Trophoblast cell (in vitro differentiated cells and primary cell): Measurements from ENCODE around the gene HECW1.

ENCODE experiments used
- DNase-seq, 2 donors: peaks; one replicate each; pipeline ENCODE4 v3.0.0-alpha.2; 2016
- H2AFZ ChIP-seq: 2 replicates; pipeline ENCODE4 v1.6.1; 2013; ENCODE audit warnings: low read length, moderate library complexity, mild to moderate bottlenecking; ENCODE audit not compliant: insufficient read depth, poor library complexity
- H2AK5ac ChIP-seq: 2 replicates; pipeline ENCODE4 v1.6.1; 2013; ENCODE audit warnings: mild to moderate bottlenecking, low read length
- H2BK120ac ChIP-seq: 2 replicates; pipeline ENCODE4 v1.6.1; 2013; ENCODE audit warnings: low read length, mild to moderate bottlenecking, moderate library complexity; ENCODE audit not compliant: insufficient read depth, poor library complexity
- H2BK12ac ChIP-seq: 2 replicates; pipeline ENCODE4 v1.6.1; 2013; ENCODE audit warnings: mild to moderate bottlenecking, low read length, moderate library complexity
- H2BK5ac ChIP-seq: 2 replicates; pipeline ENCODE4 v1.6.1; 2013; ENCODE audit warnings: low read length, low read depth, moderate library complexity, mild to moderate bottlenecking; ENCODE audit not compliant: poor library complexity
- H3K14ac ChIP-seq: 2 replicates; pipeline ENCODE4 v1.6.1; 2013; ENCODE audit warnings: mild to moderate bottlenecking, low read length
- H3K18ac ChIP-seq: 2 replicates; pipeline ENCODE4 v1.6.1; 2013; ENCODE audit warnings: mild to moderate bottlenecking, low read length
- H3K23ac ChIP-seq: 2 replicates; pipeline ENCODE4 v1.6.1; 2013; ENCODE audit warnings: low read length
- H3K27ac ChIP-seq: 2 replicates; pipeline ENCODE4 v1.5.1; 2013; ENCODE audit warnings: low read depth, mild to moderate bottlenecking, inconsistent platforms, low read length, moderate library complexity
- H3K27me3 ChIP-seq: 2 replicates; pipeline ENCODE4 v1.6.1; 2013; ENCODE audit warnings: inconsistent platforms, mild to moderate bottlenecking, low read length, moderate library complexity; ENCODE audit not compliant: insufficient read depth
- H3K36me3 ChIP-seq, 2 experiments: 1 replicate in 1 of 2; 2 replicates in 1 of 2; pipeline ENCODE4 v1.6.1; 2013; ENCODE audit warnings: low read length in 2 of 2, mild to moderate bottlenecking in 2 of 2, moderate library complexity in 1 of 2; ENCODE audit not compliant: insufficient read depth in 2 of 2, control insufficient read depth in 1 of 2
- H3K4ac ChIP-seq: 2 replicates; pipeline ENCODE4 v1.6.1; 2013; ENCODE audit warnings: low read depth, mild to moderate bottlenecking, low read length, moderate library complexity
- H3K4me1 ChIP-seq, 2 experiments: 1 replicate in 1 of 2; 2 replicates in 1 of 2; pipeline ENCODE4 v1.6.1; 2013; ENCODE audit warnings: low read length in 2 of 2, mild to moderate bottlenecking in 2 of 2, moderate library complexity in 1 of 2; ENCODE audit not compliant: insufficient read depth in 2 of 2, control insufficient read depth in 1 of 2
- H3K4me2 ChIP-seq: 2 replicates; pipeline ENCODE4 v1.6.1; 2013; ENCODE audit warnings: inconsistent platforms, mild to moderate bottlenecking, low read length, moderate library complexity
- H3K4me3 ChIP-seq: 2 replicates; pipeline ENCODE4 v1.5.1; 2013; ENCODE audit warnings: mild to moderate bottlenecking, low read depth, low read length, inconsistent platforms
- H3K79me1 ChIP-seq: one replicate; pipeline ENCODE4 v1.6.1; 2013; ENCODE audit warnings: low read length
- H3K79me2 ChIP-seq: 2 replicates; pipeline ENCODE4 v1.6.1; 2013; ENCODE audit warnings: low read length, mild to moderate bottlenecking; ENCODE audit not compliant: control insufficient read depth, insufficient read depth, poor library complexity
- H3K9ac ChIP-seq: 2 replicates; pipeline ENCODE4 v1.6.1; 2013; ENCODE audit warnings: mild to moderate bottlenecking, low read length
- H3K9me3 ChIP-seq: 2 replicates; pipeline ENCODE4 v1.6.1; 2013; ENCODE audit warnings: low read depth, mild to moderate bottlenecking, control low read depth, inconsistent platforms, low read length; ENCODE audit not compliant: insufficient read depth
- H4K12ac ChIP-seq: 2 replicates; pipeline ENCODE4 v1.6.1; 2013; ENCODE audit warnings: low read depth, mild to moderate bottlenecking, low read length, moderate library complexity
- H4K8ac ChIP-seq: 2 replicates; pipeline ENCODE4 v1.6.1; 2013; ENCODE audit warnings: low read depth, mild to moderate bottlenecking, low read length, moderate library complexity
- H4K91ac ChIP-seq: one replicate; pipeline ENCODE4 v1.6.1; 2013; ENCODE audit warnings: low read depth, mild to moderate bottlenecking, low read length, moderate library complexity
- WGBS: extraction: QIAGEN DNeasy Blood & Tissue Kit; methylation state at CpG from one replicate; pipeline ENCODE4 v1.1.7; 2013; ENCODE audit warnings: missing lambda C conversion rate; ENCODE audit not compliant: insufficient read length, insufficient coverage; ENCODE audit errors: extremely low coverage; 5-methylcytosine and 5-hydroxymethylcytosine counted together

Gene HECW1

DNA sequence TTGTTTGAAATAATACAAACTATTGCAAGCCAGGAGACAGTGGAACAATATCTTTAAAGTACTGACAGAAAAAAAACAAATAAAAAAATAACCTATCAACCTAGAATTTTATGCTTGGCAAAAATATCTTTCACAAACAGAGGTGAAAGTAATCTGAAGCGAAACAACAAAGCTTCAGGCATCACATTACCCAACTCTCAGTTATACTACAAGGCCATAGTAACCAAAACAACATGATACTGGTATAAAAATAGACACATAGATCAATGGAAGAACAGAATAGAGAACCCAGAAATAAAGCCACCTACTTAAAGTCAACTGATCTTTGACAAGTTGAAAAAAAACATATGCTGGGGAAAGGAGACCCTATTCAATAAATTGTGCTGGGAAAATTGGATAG, 26.5 kb upstream of the HECW1 start:
- H3K79me2 ChIP-seq, result no peaks in the 10 kb centered on the region

DNA sequence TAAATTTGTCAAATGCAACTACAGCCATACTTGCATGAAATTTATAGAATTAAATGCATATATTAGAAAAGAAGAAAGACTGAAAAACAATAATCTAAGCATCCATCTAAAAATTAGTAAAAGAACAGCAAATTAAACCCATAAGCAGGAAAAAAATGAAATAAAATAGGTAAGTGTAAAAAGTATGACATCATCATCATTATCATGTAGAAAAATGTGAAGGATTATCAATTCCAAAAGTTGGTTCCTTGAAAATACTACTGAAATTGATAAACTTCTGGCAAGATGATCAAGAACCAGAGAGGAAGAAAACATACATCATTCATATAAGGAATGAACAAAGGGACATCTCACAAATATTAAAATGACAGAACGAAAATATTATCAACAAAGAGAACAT, 19.6 kb upstream of the HECW1 start:
- no peak overlapping the region for H4K12ac ChIP-seq
- no peak overlapping the region for H2AK5ac ChIP-seq
- H4K91ac ChIP-seq, result no peak overlapping the region
- H3K9ac ChIP-seq, result no peak overlapping the region
- H3K4ac ChIP-seq, result no peak overlapping the region
- DNase-seq, result no peak
- H3K4me3 ChIP-seq, result no peak overlapping the region
- no peak overlapping the region for H3K27ac ChIP-seq
- H3K14ac ChIP-seq, result no peak overlapping the region
- H3K79me2 ChIP-seq, result no peaks in the 10 kb centered on the region
- no peak overlapping the region for H2BK5ac ChIP-seq
- WGBS, result no CpG with 5 or more reads among the region's 1 CpG
- H3K18ac ChIP-seq, result no peak overlapping the region
- no peaks in the 10 kb centered on the region for H3K9me3 ChIP-seq
- no peak overlapping the region for H2BK12ac ChIP-seq
- H3K23ac ChIP-seq, result no peak overlapping the region
- H3K27me3 ChIP-seq, result no peaks in the 10 kb centered on the region
- H3K36me3 ChIP-seq, result no peaks in the 10 kb centered on the region
- H2AFZ ChIP-seq, result no peak overlapping the region
- no peak overlapping the region for H3K4me2 ChIP-seq
- no peak overlapping the region for H4K8ac ChIP-seq
- H3K79me1 ChIP-seq, result no peaks in the 10 kb centered on the region
- no peaks in the 10 kb centered on the region for H3K4me1 ChIP-seq
- no peak overlapping the region for H2BK120ac ChIP-seq

More for the DNA sequence above, 26.5 kb upstream of the HECW1 start:
- no peaks in the 10 kb centered on the region for H3K9me3 ChIP-seq
- no peak overlapping the region for H4K12ac ChIP-seq
- H3K4me2 ChIP-seq, result no peak overlapping the region
- H2AK5ac ChIP-seq, result no peak overlapping the region
- no peak overlapping the region for H4K8ac ChIP-seq
- no peak overlapping the region for H3K27ac ChIP-seq
- no CpG with 5 or more reads among the region's 1 CpG for WGBS
- no peak overlapping the region for H2BK12ac ChIP-seq
- no peak overlapping the region for H3K4ac ChIP-seq
- H3K9ac ChIP-seq, result no peak overlapping the region
- no peaks in the 10 kb centered on the region for H3K27me3 ChIP-seq
- no peak overlapping the region for H3K18ac ChIP-seq
- H2BK120ac ChIP-seq, result no peak overlapping the region
- no peak overlapping the region for H3K4me3 ChIP-seq
- no peaks in the 10 kb centered on the region for H3K4me1 ChIP-seq
- no peaks in the 10 kb centered on the region for H3K79me1 ChIP-seq
- H2BK5ac ChIP-seq, result no peak overlapping the region
- H3K14ac ChIP-seq, result no peak overlapping the region
- DNase-seq, result no peak
- no peak overlapping the region for H3K23ac ChIP-seq
- no peaks in the 10 kb centered on the region for H3K36me3 ChIP-seq
- H4K91ac ChIP-seq, result no peak overlapping the region
- H2AFZ ChIP-seq, result no peak overlapping the region

DNA sequence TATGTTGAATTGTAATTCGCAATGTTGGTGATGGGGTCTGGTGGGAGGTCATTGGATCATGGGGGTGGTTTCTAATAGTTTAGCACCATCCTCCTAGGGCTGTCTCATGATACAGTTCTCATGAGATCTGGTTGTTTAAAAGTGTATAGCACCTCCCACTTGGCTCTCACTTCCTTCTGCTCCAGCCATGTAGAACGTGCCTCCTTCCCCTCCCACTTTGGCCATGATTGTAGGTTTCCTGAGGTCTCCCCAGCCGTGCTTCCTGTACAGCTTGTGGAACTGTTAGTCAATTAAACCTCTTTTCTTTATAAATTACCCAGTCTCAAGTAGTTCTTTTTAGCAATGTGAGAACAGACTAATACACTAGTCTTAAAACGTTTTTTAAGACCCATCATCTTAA, 15.6 kb upstream of the HECW1 start:
- Histone ChIP-seq H3K79me1 (no peaks in the 10 kb centered on the region), H4K12ac (no peak overlapping the region), H3K27me3 (no peaks in the 10 kb centered on the region), H3K4me3 (no peak overlapping the region), H3K9me3 (no peaks in the 10 kb centered on the region), H3K4me2 (no peak overlapping the region), H3K14ac (no peak overlapping the region), H2BK120ac (no peak overlapping the region), H2AFZ (no peak overlapping the region), H3K79me2 (no peaks in the 10 kb centered on the region), H3K36me3 (no peaks in the 10 kb centered on the region), H3K9ac (no peak overlapping the region), H2BK12ac (no peak overlapping the region), H3K4me1 (no peaks in the 10 kb centered on the region), H2BK5ac (no peak overlapping the region), H4K8ac (no peak overlapping the region), H3K23ac (no peak overlapping the region), H3K27ac (no peak overlapping the region), H2AK5ac (no peak overlapping the region), H3K4ac (no peak overlapping the region), H4K91ac (no peak overlapping the region), H3K18ac (no peak overlapping the region)
- no CpG with 5 or more reads among the region's 4 CpGs for WGBS
- DNase-seq, result no peak

DNA sequence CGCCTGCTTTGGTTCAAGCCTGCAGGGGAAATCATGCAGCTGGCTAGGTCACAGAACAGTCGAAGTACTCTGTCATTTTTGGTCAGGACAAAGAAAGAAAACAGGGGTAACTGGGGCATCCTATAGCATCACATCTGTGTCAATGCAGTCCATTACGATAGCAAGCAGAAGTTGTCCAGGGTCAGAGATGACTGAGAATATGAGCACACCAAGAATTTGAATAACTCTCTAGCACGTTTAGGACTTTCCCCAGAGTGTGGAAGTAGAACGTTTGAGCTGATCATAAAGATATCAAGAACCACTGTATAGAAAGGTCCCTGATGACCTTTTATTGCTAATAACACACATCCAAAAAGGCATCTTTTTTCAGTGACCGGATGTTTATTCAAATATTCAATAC, 12.7 kb upstream of the HECW1 start:
- H3K79me1 ChIP-seq, result no peaks in the 10 kb centered on the region
- no peak overlapping the region for H3K4ac ChIP-seq
- no CpG with 5 or more reads among the region's 6 CpGs for WGBS
- no peak overlapping the region for H4K12ac ChIP-seq
- no peak overlapping the region for H2BK12ac ChIP-seq
- no peak overlapping the region for H3K18ac ChIP-seq
- no peak overlapping the region for H2AK5ac ChIP-seq
- no peak overlapping the region for H3K9ac ChIP-seq
- no peak overlapping the region for H4K8ac ChIP-seq
- H3K79me2 ChIP-seq, result no peaks in the 10 kb centered on the region
- H4K91ac ChIP-seq, result no peak overlapping the region
- H3K23ac ChIP-seq, result no peak overlapping the region
- no peaks in the 10 kb centered on the region for H3K27me3 ChIP-seq
- no peak overlapping the region for H3K27ac ChIP-seq
- H3K9me3 ChIP-seq, result no peaks in the 10 kb centered on the region
- no peak for DNase-seq
- no peak overlapping the region for H3K4me2 ChIP-seq
- H3K14ac ChIP-seq, result no peak overlapping the region
- no peak overlapping the region for H2AFZ ChIP-seq
- no peak overlapping the region for H2BK5ac ChIP-seq
- no peaks in the 10 kb centered on the region for H3K36me3 ChIP-seq
- H3K4me3 ChIP-seq, result no peak overlapping the region
- H3K4me1 ChIP-seq, result no peaks in the 10 kb centered on the region
- no peak overlapping the region for H2BK120ac ChIP-seq
